Measurements from ENCODE around the gene SGCA. TPM values are rescaled to one million over a fixed set of nuclear protein-coding genes. Genes with fewer than 3 reads are reported as not detected.

SGCA gene
- total and polyA plus RNA-seq, 7 donors, result 120 to 291 (median 254) TPM

DNA sequence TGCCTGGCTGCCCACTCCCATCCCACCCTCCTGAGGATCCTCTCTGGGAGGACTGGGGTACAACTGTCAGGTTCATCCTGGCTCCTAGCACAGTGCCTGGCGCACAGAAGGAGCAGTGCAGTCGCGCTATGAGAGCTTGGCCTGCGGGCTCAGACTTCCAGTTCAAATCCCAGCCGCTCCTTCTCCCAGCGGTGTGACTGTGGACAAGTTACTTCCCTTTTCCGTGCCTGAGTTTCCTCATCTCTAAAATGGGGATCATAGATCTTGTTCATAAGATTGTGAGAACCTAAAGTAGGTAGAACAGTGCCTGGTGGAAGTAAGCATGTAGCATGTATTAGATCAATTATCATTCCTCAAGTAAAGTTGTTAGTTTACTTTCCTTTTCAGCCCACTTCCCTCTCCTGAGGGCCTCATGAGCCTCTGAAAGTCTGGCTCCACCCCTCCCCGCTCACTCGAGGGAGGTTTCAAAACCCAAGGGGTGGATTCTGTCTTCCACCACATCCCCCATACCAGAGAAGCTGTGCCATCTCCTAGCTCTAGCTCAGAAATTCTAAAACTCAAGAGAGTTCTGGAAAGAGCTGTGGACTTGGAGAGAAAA lies 55.6 kb downstream of the SGCA start:
- WGBS, 3 donors, result 77 to 82% (median 79%) methylated on average over 9 of the region's 9 CpGs
- intact Hi-C loops (cut with DNase I), result no loop called here
- no peak for TF ChIP-seq CTCF (IDR thresholded peaks at IDR 0.05)
- Histone ChIP-seq H3K27ac (peak overlapping the region; percentile 50), H3K4me1 (peaks cover 6% of the 10 kb centered on the region), H3K27me3 (ENCODE audit: insufficient read depth in 3 of 3, low read length in 2 of 3) (no peaks in the 10 kb centered on the region), H3K36me3 (ENCODE audit: insufficient read depth in 1 of 2, low read depth in 1 of 2) (no peaks in the 10 kb centered on the region), H3K4me3 (no peak overlapping the region), H3K9me3 (no peaks in the 10 kb centered on the region)
- ATAC-seq, result no peak
- no peak for DNase-seq

DNA sequence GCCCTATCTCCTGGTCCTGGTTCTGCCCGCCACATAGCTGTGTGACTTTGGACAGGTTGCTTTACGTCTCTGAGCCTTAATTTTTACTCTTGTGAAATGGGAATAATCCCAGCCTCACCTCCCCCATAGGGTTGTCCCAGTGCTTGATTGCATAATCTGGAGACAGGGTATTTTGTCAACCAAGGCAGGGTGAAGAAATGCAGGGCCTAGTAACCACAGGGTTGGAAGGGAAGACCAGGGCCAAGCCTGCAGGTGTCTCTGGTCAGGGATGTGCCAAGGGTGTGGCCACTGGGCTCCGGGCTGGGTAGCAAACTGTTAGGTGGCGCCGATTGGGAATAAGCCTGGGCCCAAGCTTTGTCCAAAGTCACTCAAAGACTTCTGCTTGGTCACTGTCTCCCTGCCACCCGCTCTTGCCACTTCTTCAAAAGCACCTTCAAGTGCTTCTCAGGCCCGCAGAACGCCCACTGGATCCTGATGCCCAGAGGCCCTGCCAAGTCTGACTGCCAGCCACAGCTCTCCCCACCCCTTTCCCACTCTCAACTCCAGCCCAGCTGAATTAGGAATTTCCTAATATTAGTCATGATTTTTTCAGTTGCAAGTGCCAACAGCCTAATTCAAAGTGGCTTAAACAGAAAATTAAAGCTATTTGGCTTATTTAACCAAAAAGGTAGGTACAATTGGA lies 56.2 kb downstream of the SGCA start:
- DNase-seq, result peak; percentile 54 to 83
- peak in 3 of 4 donors; percentile 52 to 78 (median 54) for ATAC-seq
- no peaks in the 10 kb centered on the region for H3K27me3 ChIP-seq (ENCODE audit: insufficient read depth in 3 of 3, low read length in 2 of 3)
- intact Hi-C loops (cut with DNase I), result no loop called here
- H3K27ac ChIP-seq, result peak overlapping the region; percentile 50
- no peaks in the 10 kb centered on the region for H3K9me3 ChIP-seq
- TF ChIP-seq CTCF (IDR thresholded peaks at IDR 0.05), result no peak
- WGBS, 3 donors, result 55 to 61% (median 56%) methylated on average over 8 of the region's 8 CpGs
- no peaks in the 10 kb centered on the region for H3K36me3 ChIP-seq (ENCODE audit: insufficient read depth in 1 of 2, low read depth in 1 of 2)
- no peak overlapping the region for H3K4me3 ChIP-seq
- H3K4me1 ChIP-seq, result peaks cover 6% of the 10 kb centered on the region

- Histone ChIP-seq H3K4me1 (peaks cover 6% of the 10 kb centered on the region), H3K9me3 (no peaks in the 10 kb centered on the region), H3K27me3 (ENCODE audit: insufficient read depth in 3 of 3, low read length in 2 of 3) (no peaks in the 10 kb centered on the region), H3K27ac (no peak overlapping the region), H3K4me3 (no peak overlapping the region), H3K36me3 (ENCODE audit: insufficient read depth in 1 of 2, low read depth in 1 of 2) (no peaks in the 10 kb centered on the region)
- intact Hi-C loops (cut with DNase I), result no loop called here
- ATAC-seq (peak in 3 of 4 donors; percentile 33 to 86 (median 71)), DNase-seq (no peak)
- TF ChIP-seq CTCF (IDR thresholded peaks at IDR 0.05), result no peak
- 33 to 57% (median 38%) methylated on average over 6 of the region's 6 CpGs for WGBS, 3 donors
Observed at GRCh38 chr17:50222922-50223321, 57.1 kb downstream of the SGCA start.

Other genes with a start within 250 kb of the SGCA start
- not detected for gene DLX4, start 196.8 kb upstream of the SGCA start, total RNA-seq
- not detected for gene DLX4, start 196.8 kb upstream of the SGCA start, polyA plus RNA-seq
- not detected for gene DLX3, start 170.8 kb upstream of the SGCA start, total RNA-seq
- under 1 TPM in 1 of 3 donors, not detected in 2; 0.03 TPM for gene DLX3, start 170.8 kb upstream of the SGCA start, polyA plus RNA-seq
- gene ITGA3, start 109.9 kb upstream of the SGCA start, total RNA-seq, result 10 to 100 TPM in 3 of 4 donors, 1 to 10 TPM in 1; 7.8 to 21.9 (median 15.0) TPM
- 10 to 100 TPM in 1 of 3 donors, 1 to 10 TPM in 2; 4.9 to 21.5 (median 5.6) TPM for gene ITGA3, start 109.9 kb upstream of the SGCA start, polyA plus RNA-seq
- gene PDK2, start 70.7 kb upstream of the SGCA start, total RNA-seq, result 100 to 1,000 TPM in 2 of 4 donors, 10 to 100 TPM in 2; 79.3 to 213 (median 110) TPM
- 10 to 100 TPM; 50.3 to 99.4 (median 55.2) TPM for gene PDK2, start 70.7 kb upstream of the SGCA start, polyA plus RNA-seq
- gene SAMD14, start 35.8 kb upstream of the SGCA start, total RNA-seq, result 1 to 10 TPM in 3 of 4 donors, under 1 TPM in 1; 0.55 to 2.7 (median 1.3) TPM
- 1 to 10 TPM in 1 of 3 donors, under 1 TPM in 2; 0.64 to 1.3 (median 0.98) TPM for gene SAMD14, start 35.8 kb upstream of the SGCA start, polyA plus RNA-seq
- gene PPP1R9B, start 15.3 kb upstream of the SGCA start, total RNA-seq, result 10 to 100 TPM; 15.1 to 26.5 (median 18.4) TPM
- gene PPP1R9B, start 15.3 kb upstream of the SGCA start, polyA plus RNA-seq, result 10 to 100 TPM in 2 of 3 donors, 1 to 10 TPM in 1; 7.0 to 11.3 (median 11.0) TPM
- 10 to 100 TPM; 10.2 to 46.6 (median 18.7) TPM for gene COL1A1, start 35.6 kb downstream of the SGCA start, total RNA-seq
- 1 to 10 TPM; 2.3 to 5.4 (median 3.3) TPM for gene COL1A1, start 35.6 kb downstream of the SGCA start, polyA plus RNA-seq
- not detected for gene TMEM92, start 108.5 kb downstream of the SGCA start, total RNA-seq
- gene TMEM92, start 108.5 kb downstream of the SGCA start, polyA plus RNA-seq, result under 1 TPM in 2 of 3 donors, not detected in 1; 0.01 to 0.07 TPM
- 1 to 10 TPM; 3.4 to 6.1 (median 4.3) TPM for gene XYLT2, start 180.1 kb downstream of the SGCA start, total RNA-seq
- 1 to 10 TPM; 2.8 to 6.3 (median 3.2) TPM for gene XYLT2, start 180.1 kb downstream of the SGCA start, polyA plus RNA-seq
- gene MRPL27, start 207.2 kb downstream of the SGCA start, total RNA-seq, result 100 to 1,000 TPM in 2 of 4 donors, 10 to 100 TPM in 2; 70.7 to 133 (median 95.3) TPM
- 100 to 1,000 TPM; 128 to 468 (median 281) TPM for gene MRPL27, start 207.2 kb downstream of the SGCA start, polyA plus RNA-seq
- gene EME1, start 207.2 kb downstream of the SGCA start, total RNA-seq, result under 1 TPM in 2 of 4 donors, not detected in 2; 0.15 to 0.32 TPM
- gene EME1, start 207.2 kb downstream of the SGCA start, polyA plus RNA-seq, result under 1 TPM; 0.06 to 0.39 (median 0.29) TPM
- gene LRRC59, start 231.5 kb downstream of the SGCA start, total RNA-seq, result 10 to 100 TPM; 15.9 to 53.9 (median 44.7) TPM
- 100 to 1,000 TPM in 1 of 3 donors, 10 to 100 TPM in 2; 40.8 to 122 (median 90.2) TPM for gene LRRC59, start 231.5 kb downstream of the SGCA start, polyA plus RNA-seq

All from psoas muscle (tissue), 8 donors.